IPS-18a (cell line): ENCODE data around the gene FBXL2.
"Not testable (repeated sequence)": the region's sequence is repeated elsewhere in the genome, so short reads cannot be mapped to it uniquely, and the experiment has no call there.

Experiments used
- H3K27ac ChIP-seq: one replicate; pipeline ENCODE4 v1.5.1; 2013; ENCODE audit warnings: low read length
- H3K27me3 ChIP-seq: one replicate; pipeline ENCODE4 v1.6.1; 2013; ENCODE audit warnings: mild to moderate bottlenecking, low read length; ENCODE audit not compliant: control insufficient read depth, insufficient read depth
- H3K36me3 ChIP-seq: one replicate; pipeline ENCODE4 v1.6.1; 2013; ENCODE audit warnings: low read depth, low read length; ENCODE audit not compliant: control insufficient read depth
- H3K4me1 ChIP-seq: one replicate; pipeline ENCODE4 v1.6.1; 2013; ENCODE audit warnings: low read depth, low read length; ENCODE audit not compliant: control insufficient read depth
- H3K4me3 ChIP-seq: one replicate; pipeline ENCODE4 v1.5.1; 2013; ENCODE audit warnings: low read length
- H3K9ac ChIP-seq: one replicate; pipeline ENCODE4 v1.6.1; 2013; ENCODE audit warnings: mild to moderate bottlenecking, low read length, moderate library complexity
- H3K9me3 ChIP-seq: one replicate; pipeline ENCODE4 v1.6.1; 2013; ENCODE audit warnings: low read depth, low read length; ENCODE audit not compliant: control insufficient read depth

FBXL2 gene

DNA sequence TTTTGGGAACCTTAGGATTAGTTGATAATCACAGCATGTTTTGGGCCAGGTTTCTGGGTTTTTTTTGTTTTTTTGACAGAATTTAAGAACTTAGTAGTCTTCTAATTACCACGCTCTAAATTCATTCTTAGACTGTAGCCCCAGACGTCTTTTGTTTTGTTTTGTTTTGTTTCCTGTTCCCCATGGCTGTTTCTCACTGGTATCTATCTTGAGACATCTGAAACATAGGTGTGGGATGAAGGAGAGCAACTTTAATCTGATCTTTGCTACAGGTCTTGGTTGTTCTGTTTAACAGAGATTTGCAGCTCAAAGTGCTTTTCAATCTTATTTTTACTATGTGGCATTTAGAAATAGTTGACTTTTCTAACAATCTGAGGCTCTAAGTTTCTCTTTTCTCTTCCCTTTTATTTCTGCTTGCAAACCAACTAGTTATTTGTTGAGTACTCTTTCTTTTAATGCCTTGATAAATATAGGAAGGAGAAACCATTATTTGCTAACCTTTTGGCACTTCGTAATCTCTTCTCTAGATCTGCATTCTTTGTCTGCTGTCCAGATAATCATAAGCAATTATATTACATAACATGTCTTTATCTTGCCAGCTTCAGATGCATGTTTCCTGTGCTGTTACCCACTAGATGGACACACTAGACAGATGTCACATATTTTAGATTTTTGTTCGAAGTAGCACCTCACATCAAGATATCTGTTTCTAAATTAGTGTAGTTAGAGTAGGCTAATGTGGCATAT, 40.9 kb downstream of the FBXL2 start:
- Histone ChIP-seq H3K9ac (no peak overlapping the region), H3K4me1 (no peaks in the 10 kb centered on the region), H3K27ac (no peak overlapping the region), H3K36me3 (no peaks in the 10 kb centered on the region), H3K27me3 (no peaks in the 10 kb centered on the region), H3K4me3 (no peak overlapping the region), H3K9me3 (no peaks in the 10 kb centered on the region)

DNA sequence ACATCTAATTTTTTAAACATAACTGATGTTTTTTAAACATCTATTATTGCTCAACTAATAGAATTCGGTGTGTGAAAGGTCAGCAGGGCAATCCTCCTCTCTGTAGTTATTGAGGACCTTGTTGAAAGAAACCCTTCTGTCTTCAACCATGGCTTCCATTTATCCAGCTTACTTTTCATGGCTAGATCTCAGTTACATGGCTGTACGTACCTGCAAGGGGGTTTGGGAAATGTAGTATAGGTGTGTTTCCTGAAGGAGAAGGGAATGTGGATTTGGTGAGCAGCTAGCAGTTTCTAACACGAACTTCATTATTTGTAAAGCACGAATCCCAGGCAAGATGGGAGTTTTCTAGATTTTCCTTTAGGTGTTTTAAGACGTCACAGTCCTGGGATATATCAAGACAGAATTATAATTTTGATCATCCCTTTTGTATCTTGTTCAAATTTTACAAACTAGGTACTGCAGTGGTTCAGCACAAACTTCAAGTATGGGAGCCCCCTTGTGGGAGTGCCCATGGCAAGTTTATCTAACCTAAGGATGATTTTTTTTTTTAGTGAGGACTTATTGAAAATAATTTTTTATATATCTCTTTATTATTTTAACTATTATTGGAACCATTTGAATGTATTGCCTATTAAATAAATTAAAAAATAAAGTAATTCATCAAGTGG, 41.6 kb downstream of the FBXL2 start:
- H3K27me3 ChIP-seq = no peaks in the 10 kb centered on the region
- H3K36me3 ChIP-seq = no peaks in the 10 kb centered on the region
- no peak overlapping the region for H3K27ac ChIP-seq
- no peaks in the 10 kb centered on the region for H3K9me3 ChIP-seq
- H3K9ac ChIP-seq = no peak overlapping the region
- no peak overlapping the region for H3K4me3 ChIP-seq
- no peaks in the 10 kb centered on the region for H3K4me1 ChIP-seq

GRCh38 chr3:33322412-33322811, 45.2 kb downstream of the FBXL2 start:
- no peaks in the 10 kb centered on the region for H3K9me3 ChIP-seq
- H3K27ac ChIP-seq = no peak overlapping the region
- H3K9ac ChIP-seq = no peak overlapping the region
- H3K36me3 ChIP-seq = no peaks in the 10 kb centered on the region
- no peaks in the 10 kb centered on the region for H3K4me1 ChIP-seq
- H3K27me3 ChIP-seq = no peaks in the 10 kb centered on the region
- H3K4me3 ChIP-seq = no peak overlapping the region

GRCh38 chr3:33331414-33331813, 54.2 kb downstream of the FBXL2 start:
- H3K4me3 ChIP-seq = no peak overlapping the region
- no peaks in the 10 kb centered on the region for H3K27me3 ChIP-seq
- H3K9ac ChIP-seq = no peak overlapping the region
- no peak overlapping the region for H3K27ac ChIP-seq
- H3K36me3 ChIP-seq = no peaks in the 10 kb centered on the region
- H3K9me3 ChIP-seq = peaks cover 7% of the 10 kb centered on the region
- H3K4me1 ChIP-seq = no peaks in the 10 kb centered on the region

- Histone ChIP-seq H3K27me3 (no peaks in the 10 kb centered on the region), H3K9me3 (peaks cover 7% of the 10 kb centered on the region), H3K36me3 (no peaks in the 10 kb centered on the region), H3K4me3 (no peak overlapping the region), H3K9ac (no peak overlapping the region), H3K27ac (no peak overlapping the region), H3K4me1 (no peaks in the 10 kb centered on the region)
Observed at GRCh38 chr3:33334364-33334763, 57.1 kb downstream of the FBXL2 start.

- not testable (repeated sequence) for H3K27me3 ChIP-seq, H3K36me3 ChIP-seq, H3K9me3 ChIP-seq, H3K9ac ChIP-seq, H3K4me3 ChIP-seq, H3K4me1 ChIP-seq, H3K27ac ChIP-seq
Observed at GRCh38 chr3:33338936-33339465, 61.8 kb downstream of the FBXL2 start.

GRCh38 chr3:33339758-33340157, 62.5 kb downstream of the FBXL2 start:
- Histone ChIP-seq H3K9me3 (no peaks in the 10 kb centered on the region), H3K9ac (no peak overlapping the region), H3K4me3 (no peak overlapping the region), H3K27me3 (no peaks in the 10 kb centered on the region), H3K36me3 (no peaks in the 10 kb centered on the region), H3K4me1 (peaks cover 3% of the 10 kb centered on the region), H3K27ac (no peak overlapping the region)

DNA sequence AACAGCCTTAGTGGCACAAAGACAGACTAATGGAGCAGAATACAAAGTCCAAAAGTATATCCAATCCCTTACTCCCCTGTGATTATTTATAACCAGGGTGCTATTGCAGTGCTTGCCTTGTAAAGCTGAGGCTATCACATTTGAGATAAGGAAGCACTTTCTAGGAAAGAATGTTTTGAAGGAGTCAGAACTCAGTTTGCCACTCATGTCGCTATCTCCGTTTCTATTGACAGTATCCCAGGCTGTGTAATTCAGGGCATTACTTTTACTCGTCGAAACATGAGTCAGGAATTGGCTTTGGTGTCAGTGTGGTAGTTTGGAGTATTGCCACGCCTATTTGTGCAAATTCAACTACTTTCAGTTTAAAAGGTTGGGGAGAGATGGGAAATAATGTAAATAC, 78.4 kb downstream of the FBXL2 start:
- H3K9me3 ChIP-seq = no peaks in the 10 kb centered on the region
- H3K27me3 ChIP-seq = no peaks in the 10 kb centered on the region
- no peak overlapping the region for H3K4me3 ChIP-seq
- H3K9ac ChIP-seq = no peak overlapping the region
- H3K36me3 ChIP-seq = no peaks in the 10 kb centered on the region
- H3K27ac ChIP-seq = no peak overlapping the region
- no peaks in the 10 kb centered on the region for H3K4me1 ChIP-seq

GRCh38 chr3:33358172-33358781, 81.0 kb downstream of the FBXL2 start:
- H3K9ac ChIP-seq = no peak overlapping the region
- H3K27ac ChIP-seq = no peak overlapping the region

GRCh38 chr3:33360136-33360825, 83.0 kb downstream of the FBXL2 start:
- Histone ChIP-seq H3K27me3 (no peaks in the 10 kb centered on the region), H3K9me3 (no peaks in the 10 kb centered on the region), H3K4me1 (no peaks in the 10 kb centered on the region), H3K9ac (no peak overlapping the region), H3K36me3 (no peaks in the 10 kb centered on the region), H3K27ac (no peak overlapping the region), H3K4me3 (no peak overlapping the region)

More at GRCh38 chr3:33358172-33358781, 81.0 kb downstream of the FBXL2 start:
- Histone ChIP-seq H3K4me1 (no peaks in the 10 kb centered on the region), H3K36me3 (no peaks in the 10 kb centered on the region), H3K9me3 (no peaks in the 10 kb centered on the region), H3K27me3 (no peaks in the 10 kb centered on the region), H3K4me3 (no peak overlapping the region)

DNA sequence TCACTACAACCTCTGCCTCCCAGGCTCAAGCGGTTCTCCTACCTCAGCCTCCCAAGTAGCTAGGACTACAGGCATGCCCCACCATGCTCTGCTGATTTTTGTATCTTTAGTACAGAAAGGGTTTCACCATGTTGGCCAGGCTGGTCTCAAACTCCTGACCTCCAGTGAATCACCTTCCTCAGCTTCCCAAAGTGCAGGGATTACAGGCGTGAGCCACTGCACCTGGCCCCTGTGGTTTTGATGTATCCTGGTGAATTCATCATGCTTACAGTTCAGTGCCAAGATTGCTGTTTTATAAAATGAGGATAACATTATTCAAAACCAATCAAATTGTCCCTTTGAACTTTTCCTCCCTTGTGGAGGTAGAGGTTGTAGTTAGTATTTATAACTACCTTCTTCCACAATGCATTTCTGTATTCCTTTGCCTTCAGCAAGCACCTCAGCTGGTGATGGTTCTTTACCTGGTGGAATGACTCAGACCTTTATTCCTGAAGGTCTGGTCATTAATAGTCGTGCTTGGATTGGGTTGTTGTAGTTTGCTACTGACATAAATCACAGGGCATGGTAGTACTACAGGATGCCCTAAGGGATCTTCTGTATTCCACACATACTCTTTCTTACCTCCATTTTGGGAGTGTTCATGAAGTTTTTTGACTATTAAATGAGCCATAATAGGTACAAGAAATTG, 86.0 kb downstream of the FBXL2 start:
- no peak overlapping the region for H3K27ac ChIP-seq
- H3K4me3 ChIP-seq = no peak overlapping the region
- H3K36me3 ChIP-seq = no peaks in the 10 kb centered on the region
- no peaks in the 10 kb centered on the region for H3K27me3 ChIP-seq
- H3K4me1 ChIP-seq = no peaks in the 10 kb centered on the region
- no peak overlapping the region for H3K9ac ChIP-seq
- no peaks in the 10 kb centered on the region for H3K9me3 ChIP-seq
